Endothelial cell of umbilical vein (primary cell): Measurements from ENCODE around the gene SEC11C. TPM values are rescaled to one million over a fixed set of nuclear protein-coding genes. Genes with fewer than 3 reads are reported as not detected.

Experiments used
- BruUV-seq: library from RNA; stranded (reverse); fragments of 400-500 nt; replicated peaks from 2 replicates; lab custom pipeline; 2021; lab: Mats Ljungman, UMichigan
- CTCF ChIA-PET: fragments of 300-600, 350-600 bp; sonication (Branson Sonifier 250); formaldehyde crosslinking; loops from one replicate; lab custom pipeline; 2021; ENCODE audit warnings: antibody characterized with exemption, inconsistent platforms; lab: Charles Lee
- POLR2A ChIA-PET: fragments of 300-600, 350-600 bp; sonication (Branson Sonifier 250); formaldehyde crosslinking; loops from one replicate; lab custom pipeline; 2021; ENCODE audit warnings: antibody characterized with exemption, inconsistent platforms; lab: Charles Lee
- DNase-seq: peaks from one replicate; pipeline ENCODE4 v3.0.0-alpha.2; 2011; ENCODE audit warnings: low read depth, low spot score
- FAIRE-seq: peaks from 2 replicates; lab custom pipeline; 2011; peaks lifted over from hg19 to GRCh38; lab: Jason Lieb, UNC
- H2AFZ ChIP-seq: 2 replicates; pipeline ENCODE4 v1.6.0; 2012; ENCODE audit warnings: low read depth, low read length, control low read depth, inconsistent platforms
- H3K27ac ChIP-seq: 2 replicates; pipeline ENCODE4 v1.5.1; 2011; ENCODE audit warnings: low read depth, mild to moderate bottlenecking, control low read depth, low read length, moderate library complexity; ENCODE audit not compliant: insufficient read depth
- H3K27me3 ChIP-seq, 2 experiments: 2 replicates each; pipeline versions ENCODE4 v1.6.0 to v1.6.1; 2011; ENCODE audit warnings: low read length in 2 of 2, mixed read lengths in 1 of 2; ENCODE audit not compliant: control insufficient read depth in 2 of 2, insufficient read depth in 2 of 2
- H3K36me3 ChIP-seq, 2 experiments: 2 replicates in 1 of 2; 3 replicates in 1 of 2; pipeline ENCODE4 v1.5.1; 2011; ENCODE audit warnings: low read length in 2 of 2, mild to moderate bottlenecking in 1 of 2, moderate library complexity in 1 of 2; ENCODE audit not compliant: control insufficient read depth in 2 of 2, insufficient read depth in 2 of 2; ENCODE audit errors: extremely low read depth in 1 of 2
- H3K4me1 ChIP-seq: 3 replicates; pipeline ENCODE4 v1.5.1; 2011; ENCODE audit warnings: mild to moderate bottlenecking, low read length; ENCODE audit not compliant: control insufficient read depth, insufficient read depth; ENCODE audit errors: extremely low read depth
- H3K4me2 ChIP-seq: 2 replicates; pipeline ENCODE4 v1.6.1; 2011; ENCODE audit warnings: low read length, control low read depth, mixed read lengths; ENCODE audit not compliant: insufficient read depth
- H3K4me3 ChIP-seq, 3 experiments: fragments of 200-600 bp in 1 of 3; sonication (generic), shearing (Covaris generic) in 1 of 3; replicated peaks in 1 of 3; 2 replicates each; pipeline ENCODE4 v1.5.1; 2011 to 2016; ENCODE audit warnings: control low read depth in 3 of 3, low read length in 3 of 3, mild to moderate bottlenecking in 2 of 3, inconsistent platforms in 1 of 3, low read depth in 1 of 3, moderate library complexity in 1 of 3; ENCODE audit not compliant: insufficient read depth in 1 of 3
- H3K79me2 ChIP-seq: 2 replicates; pipeline ENCODE4 v1.6.0; 2012; ENCODE audit warnings: low read length, inconsistent platforms; ENCODE audit not compliant: control insufficient read depth, insufficient read depth
- H3K9ac ChIP-seq: replicated peaks from 2 replicates; pipeline ENCODE3; 2011; ENCODE audit warnings: low read length, control low read depth; ENCODE audit not compliant: insufficient read depth; ENCODE audit errors: extremely low read depth
- H3K9me1 ChIP-seq: replicated peaks from 3 replicates; pipeline ENCODE4 v1.6.0; 2011; ENCODE audit warnings: mild to moderate bottlenecking, low read length; ENCODE audit not compliant: control insufficient read depth, insufficient read depth; ENCODE audit errors: extremely low read depth
- H3K9me3 ChIP-seq: replicated peaks from 2 replicates; pipeline ENCODE4 v1.5.1; 2012; ENCODE audit warnings: low read length, inconsistent platforms; ENCODE audit not compliant: control insufficient read depth, insufficient read depth
- H4K20me1 ChIP-seq: replicated peaks from 2 replicates; pipeline ENCODE3; 2011; ENCODE audit warnings: mild to moderate bottlenecking, low read length; ENCODE audit not compliant: control insufficient read depth, insufficient read depth; ENCODE audit errors: extremely low read depth
- CTCF ChIP-seq, 2 donors: IDR thresholded peaks; 1 replicate in 1 of 2; 2 replicates in 1 of 2; pipeline ENCODE4 v1.5.1; 2011; ENCODE audit warnings: low read length in 2 of 2, mild to moderate bottlenecking in 2 of 2, moderate library complexity in 2 of 2, control low read depth in 1 of 2, inconsistent platforms in 1 of 2, low read depth in 1 of 2; ENCODE audit not compliant: insufficient read depth in 1 of 2; ENCODE audit errors: extremely low read depth in 1 of 2
- EZH2 ChIP-seq: IDR thresholded peaks from 2 replicates; pipeline ENCODE4 v1.6.1; 2012; ENCODE audit warnings: borderline replicate concordance, low read depth, mild to moderate bottlenecking, moderate library complexity, low read length, inconsistent platforms; ENCODE audit not compliant: severe bottlenecking
- FOS ChIP-seq: IDR thresholded peaks from 2 replicates; pipeline ENCODE4 v1.6.1; 2011; ENCODE audit warnings: mild to moderate bottlenecking, low read length, moderate library complexity, borderline replicate concordance; ENCODE audit not compliant: insufficient read depth
- JUN ChIP-seq: IDR thresholded peaks from 2 replicates; pipeline ENCODE4 v1.6.1; 2011; ENCODE audit warnings: borderline replicate concordance, low read depth; ENCODE audit not compliant: insufficient read length, insufficient read depth
- MAX ChIP-seq: IDR thresholded peaks from 2 replicates; pipeline ENCODE4 v1.6.1; 2011; ENCODE audit not compliant: insufficient read depth, insufficient read length
- MYC ChIP-seq: IDR thresholded peaks from one replicate; pipeline ENCODE4 v1.6.1; 2011; ENCODE audit warnings: mild to moderate bottlenecking, low read depth, low read length
- POLR2A ChIP-seq: IDR thresholded peaks from 2 replicates; pipeline ENCODE4 v1.6.1; 2012; ENCODE audit warnings: low read depth, mild to moderate bottlenecking, control low read depth, low read length
- dilution Hi-C: fragments of 300-500 bp; cut with MboI; formaldehyde crosslinking; loops from one replicate; pipeline ENCODE4 v1.15.0; 2019; ENCODE audit warnings: low sequenced_read_pairs; ENCODE audit not compliant: extremely low pct_ligation_motif_present
- intact Hi-C: fragments of 100-400 bp; cut with micrococcal nuclease; formaldehyde crosslinking; loops from one replicate; pipeline ENCODE4 v1.10.0; 2022
- polyA plus RNA-seq, 4 experiments: library from polyadenylated mRNA; depleted of rRNA in 3 of 4; stranded (reverse) in 3 of 4; unstranded in 1 of 4; fragments of >200 nt; gene quantifications; 2 replicates each; pipeline versions ENCODE4 v1.2.1 to v1.2.3, GENCODE V29; 2011 to 2012; ENCODE audit warnings: missing spikeins in 1 of 4
- total RNA-seq: library from RNA; stranded (reverse); gene quantifications from 2 replicates; pipeline ENCODE4 v1.2.3, GENCODE V29; 2021

The SEC11C gene
- total and polyA plus RNA-seq, 2 donors (not counting 3 experiments of a cell fraction or from before 2014, with no cell fraction given), result 16.3 to 29.8 TPM

DNA sequence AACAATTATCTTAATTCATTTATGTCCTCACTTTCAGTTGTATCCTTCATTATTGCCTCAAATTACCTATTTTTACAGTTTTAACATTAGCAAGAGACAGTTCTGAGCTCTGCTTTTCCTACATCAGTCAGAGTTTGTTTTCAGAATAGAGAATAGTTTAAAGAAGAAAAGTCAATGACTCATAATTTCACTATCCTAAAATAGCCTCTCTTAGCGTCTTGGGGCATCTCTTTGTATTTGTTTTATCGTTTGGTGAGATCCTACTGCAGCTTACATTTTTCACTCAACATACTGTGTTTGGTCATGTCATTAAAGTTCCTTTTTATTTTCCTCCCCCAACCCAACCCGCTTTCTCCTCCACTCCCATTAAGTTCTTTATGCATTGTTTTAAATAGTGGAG is 3.8 kb downstream of the SEC11C start:
- no peak overlapping the region for H3K9ac ChIP-seq
- H3K27me3 ChIP-seq, result no peaks in the 10 kb centered on the region
- intact Hi-C loops, result no loop called here
- dilution Hi-C loops, result no loop called here
- no peak for FAIRE-seq
- no peak overlapping the region for H3K27ac ChIP-seq
- DNase-seq, result no peak
- no TSS peak for BruUV-seq
- POLR2A ChIA-PET, result no interaction called here
- H3K36me3 ChIP-seq, result no peaks in the 10 kb centered on the region
- H3K9me1 ChIP-seq, result no peaks in the 10 kb centered on the region
- H2AFZ ChIP-seq, result no peak overlapping the region
- H3K4me2 ChIP-seq, result no peak overlapping the region
- no peaks in the 10 kb centered on the region for H4K20me1 ChIP-seq
- H3K4me3 ChIP-seq, result no peak overlapping the region
- no peaks in the 10 kb centered on the region for H3K79me2 ChIP-seq
- no peaks in the 10 kb centered on the region for H3K9me3 ChIP-seq
- CTCF ChIA-PET, result no interaction called here
- no peak for TF ChIP-seq CTCF (IDR thresholded peaks at IDR 0.05; ENCODE audit: extremely low read depth in 1 of 2, insufficient read depth in 1 of 2, low read depth in 1 of 2, low read length in 2 of 2)
- no peak for TF ChIP-seq MYC
- TF ChIP-seq FOS, result no peak
- no peak for TF ChIP-seq EZH2
- no peak for TF ChIP-seq POLR2A
- TF ChIP-seq JUN, result no peak
- TF ChIP-seq MAX, result no peak
- peaks cover 5% of the 10 kb centered on the region for H3K4me1 ChIP-seq
